ENCODE data around the gene EXOC3.

The EXOC3 gene

DNA sequence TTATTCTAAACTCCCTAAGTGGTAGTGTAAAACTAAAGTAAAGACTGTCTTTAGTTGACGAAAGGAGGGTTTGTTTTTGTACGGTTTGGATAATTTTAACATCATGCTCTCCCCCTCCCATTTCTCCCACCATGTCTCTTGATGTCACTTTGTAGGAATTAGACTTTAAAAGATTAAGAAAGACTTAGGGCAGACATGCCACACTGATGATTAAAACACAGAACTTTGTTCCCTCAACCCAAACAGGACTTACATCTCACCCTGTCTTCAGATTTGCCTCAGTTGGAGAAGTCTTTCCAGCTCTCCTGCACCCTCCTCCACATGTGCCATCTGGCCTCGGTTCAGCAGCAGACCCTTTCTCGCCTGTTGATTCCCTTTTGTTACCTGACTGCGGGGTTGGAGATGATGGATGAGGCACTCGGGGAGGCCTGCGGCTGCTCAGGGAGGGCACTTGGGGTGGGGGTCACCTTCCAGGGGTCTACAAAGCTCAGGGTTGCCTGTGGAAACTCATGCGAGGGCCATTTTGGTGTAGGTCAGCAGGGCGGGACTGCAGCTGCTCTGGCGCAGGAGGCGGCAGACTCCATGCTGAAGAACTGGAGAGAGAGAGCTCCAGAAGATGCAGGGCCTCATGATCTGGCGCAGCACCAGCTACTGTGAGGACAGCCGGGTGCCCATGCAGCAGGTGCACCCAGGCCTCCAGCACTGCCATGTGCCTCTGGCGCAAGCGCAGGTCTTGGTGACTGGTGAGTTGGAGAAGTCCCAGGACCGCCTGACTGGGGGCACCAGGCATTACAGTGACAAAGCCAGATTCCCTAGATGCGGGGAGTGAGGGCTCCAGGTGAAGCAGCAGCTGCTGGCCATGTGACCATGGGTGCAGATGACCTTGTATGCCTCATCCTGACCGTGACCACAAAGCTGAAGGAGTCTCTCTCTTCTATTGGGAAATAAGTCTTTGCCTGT lies 24.5 kb upstream of the EXOC3 start:
- DNase-seq (ENCODE audit: low read depth) = no peak
- no peak overlapping the region for H3K4me3 ChIP-seq (ENCODE audit: low read depth, low read length)
- in situ Hi-C loops (cut with HindIII; ENCODE audit: low sequenced_read_pairs) = no loop called here
- TF ChIP-seq, protein P1, sequence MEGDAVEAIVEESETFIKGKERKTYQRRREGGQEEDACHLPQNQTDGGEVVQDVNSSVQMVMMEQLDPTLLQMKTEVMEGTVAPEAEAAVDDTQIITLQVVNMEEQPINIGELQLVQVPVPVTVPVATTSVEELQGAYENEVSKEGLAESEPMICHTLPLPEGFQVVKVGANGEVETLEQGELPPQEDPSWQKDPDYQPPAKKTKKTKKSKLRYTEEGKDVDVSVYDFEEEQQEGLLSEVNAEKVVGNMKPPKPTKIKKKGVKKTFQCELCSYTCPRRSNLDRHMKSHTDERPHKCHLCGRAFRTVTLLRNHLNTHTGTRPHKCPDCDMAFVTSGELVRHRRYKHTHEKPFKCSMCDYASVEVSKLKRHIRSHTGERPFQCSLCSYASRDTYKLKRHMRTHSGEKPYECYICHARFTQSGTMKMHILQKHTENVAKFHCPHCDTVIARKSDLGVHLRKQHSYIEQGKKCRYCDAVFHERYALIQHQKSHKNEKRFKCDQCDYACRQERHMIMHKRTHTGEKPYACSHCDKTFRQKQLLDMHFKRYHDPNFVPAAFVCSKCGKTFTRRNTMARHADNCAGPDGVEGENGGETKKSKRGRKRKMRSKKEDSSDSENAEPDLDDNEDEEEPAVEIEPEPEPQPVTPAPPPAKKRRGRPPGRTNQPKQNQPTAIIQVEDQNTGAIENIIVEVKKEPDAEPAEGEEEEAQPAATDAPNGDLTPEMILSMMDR (IDR thresholded peaks at IDR 0.05; ENCODE audit: low read depth, low read length, missing control alignments) = no peak

DNA sequence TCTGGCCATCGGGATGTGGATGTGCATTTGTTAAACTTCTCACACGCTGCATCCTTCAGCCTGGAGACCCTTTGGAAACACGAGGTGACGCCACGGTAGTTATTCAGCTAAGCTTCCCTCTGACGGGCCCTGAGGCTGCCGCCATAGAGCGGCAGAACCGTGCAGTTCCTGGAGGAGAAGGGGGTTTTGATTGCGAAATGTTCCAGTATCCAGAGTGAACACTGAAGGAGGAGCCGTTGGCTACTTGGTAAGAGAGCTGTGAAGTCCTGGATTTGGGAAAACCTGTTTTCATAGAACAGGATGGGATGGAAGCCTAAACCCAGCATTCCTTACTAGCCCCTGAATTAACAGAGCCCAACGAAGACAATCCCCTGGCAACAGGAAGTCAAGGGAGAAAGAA lies 23.0 kb upstream of the EXOC3 start:
- in situ Hi-C loops (cut with HindIII; ENCODE audit: low sequenced_read_pairs) = no loop called here
- TF ChIP-seq, protein P1 (IDR thresholded peaks at IDR 0.05; ENCODE audit: low read depth, low read length, missing control alignments) = no peak
- no peak overlapping the region for H3K4me3 ChIP-seq (ENCODE audit: low read depth, low read length)
- DNase-seq (ENCODE audit: low read depth) = no peak

DNA sequence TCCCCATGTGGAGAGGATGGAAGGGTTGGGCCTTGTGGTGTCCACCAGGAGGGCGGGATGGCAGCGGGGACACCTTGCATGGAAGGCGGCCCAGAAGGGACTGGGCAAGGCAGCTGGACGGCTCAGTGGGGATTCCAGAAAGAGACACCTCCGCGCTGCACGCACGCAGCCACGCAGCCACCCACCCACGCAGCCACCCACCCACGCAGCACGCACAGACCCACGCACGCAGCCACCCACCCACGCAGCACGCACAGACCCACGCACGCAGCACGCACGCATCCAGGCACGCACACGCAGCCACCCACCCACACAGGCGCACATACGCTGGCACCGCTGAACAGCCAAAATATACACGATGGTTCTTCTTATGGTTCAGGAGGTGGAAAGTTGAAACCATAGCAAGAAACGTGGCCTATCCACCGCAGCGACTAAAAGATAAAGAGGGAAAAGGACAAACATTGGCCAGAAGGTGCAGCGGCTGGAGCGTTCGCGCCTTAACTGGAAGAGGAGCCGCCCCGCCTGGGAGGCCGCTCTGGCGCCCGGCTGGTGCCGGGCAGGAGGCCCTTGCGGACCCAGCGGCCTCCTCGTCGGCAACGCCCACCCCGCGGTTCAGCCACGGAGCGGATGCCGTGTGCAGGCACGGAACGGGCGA lies 22.2 kb upstream of the EXOC3 start:
- DNase-seq (ENCODE audit: low read depth) = no peak
- no peak overlapping the region for H3K4me3 ChIP-seq (ENCODE audit: low read depth, low read length)
- TF ChIP-seq, protein P1 (IDR thresholded peaks at IDR 0.05; ENCODE audit: low read depth, low read length, missing control alignments) = no peak
- in situ Hi-C loops (cut with HindIII; ENCODE audit: low sequenced_read_pairs) = no loop called here

DNA sequence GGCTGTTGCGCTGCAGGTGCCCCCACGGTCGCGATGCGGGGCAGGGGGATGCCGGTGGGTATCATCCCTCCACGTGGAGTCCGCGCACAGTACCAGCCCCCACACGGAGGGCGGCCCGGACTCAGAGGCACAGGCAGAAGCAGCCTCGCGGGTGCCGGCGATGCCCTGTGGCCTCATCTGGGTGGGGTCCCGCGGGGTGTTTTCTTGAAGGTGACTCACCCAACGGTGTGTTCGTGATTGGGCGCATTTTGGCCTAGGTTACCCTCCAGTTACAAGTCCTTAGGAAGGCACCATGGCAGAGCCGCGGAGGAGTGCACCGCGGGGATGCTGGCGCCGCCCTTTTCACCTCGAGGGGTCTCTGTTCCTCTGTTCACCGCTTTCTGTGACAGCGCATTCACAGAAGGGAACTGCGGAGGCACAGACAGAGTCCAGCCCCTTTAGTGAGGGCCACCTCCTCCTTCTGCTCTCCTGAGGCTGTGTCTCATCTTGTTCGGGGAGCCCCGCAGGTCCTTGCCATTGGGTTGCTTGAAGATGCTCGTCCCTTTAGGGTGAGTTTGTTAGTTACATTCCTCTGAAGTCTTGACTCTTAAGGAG lies 21.6 kb upstream of the EXOC3 start:
- in situ Hi-C loops (cut with HindIII; ENCODE audit: low sequenced_read_pairs) = no loop called here
- TF ChIP-seq, protein P1 (IDR thresholded peaks at IDR 0.05; ENCODE audit: low read depth, low read length, missing control alignments) = no peak
- DNase-seq (ENCODE audit: low read depth) = no peak
- H3K4me3 ChIP-seq (ENCODE audit: low read depth, low read length) = no peak overlapping the region

DNA sequence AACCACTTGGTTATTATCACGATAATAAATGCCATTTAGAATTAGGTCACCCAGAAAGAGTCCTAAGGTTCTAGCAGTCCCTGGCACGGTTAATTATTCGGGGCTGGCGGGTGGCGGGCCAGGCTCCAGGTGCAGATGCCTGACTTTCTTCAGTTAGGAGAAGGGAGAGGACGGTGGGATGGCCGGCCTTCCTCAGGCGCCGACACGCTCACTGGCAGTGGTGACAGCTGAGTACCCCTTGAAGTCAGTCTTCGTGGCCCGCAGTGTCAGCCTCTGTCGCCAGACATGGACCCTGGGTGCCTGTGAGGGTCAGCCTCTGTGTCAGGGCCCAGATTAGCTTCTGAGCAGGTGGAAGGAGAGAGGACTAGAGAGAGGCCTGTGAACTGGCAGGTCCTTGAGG lies 21.1 kb upstream of the EXOC3 start:
- no peak for DNase-seq (ENCODE audit: low read depth)
- in situ Hi-C loops (cut with HindIII; ENCODE audit: low sequenced_read_pairs) = no loop called here
- TF ChIP-seq, protein P1 (IDR thresholded peaks at IDR 0.05; ENCODE audit: low read depth, low read length, missing control alignments) = no peak
- no peak overlapping the region for H3K4me3 ChIP-seq (ENCODE audit: low read depth, low read length)

Data from astrocyte of the cerebellum (primary cell).